Measurements from ENCODE around the gene BRPF3.

Gene BRPF3

GRCh38 chr6:36227379-36228228 is 31.1 kb downstream of the BRPF3 start:
- H3K27ac ChIP-seq (ENCODE audit: low read depth, low read length, poor library complexity, severe bottlenecking) = no peak overlapping the region
- TF ChIP-seq EZH2 (IDR thresholded peaks at IDR 0.05; ENCODE audit: borderline replicate concordance, low read length) (no peak), CTCF (IDR thresholded peaks at IDR 0.05; ENCODE audit: low read length) (no peak)
- no peak overlapping the region for H2AFZ ChIP-seq (ENCODE audit: low read length)

GRCh38 chr6:36229223-36229622 is 32.7 kb downstream of the BRPF3 start:
- Histone ChIP-seq H3F3A (ENCODE audit: insufficient read depth, low read length) (no peaks in the 10 kb centered on the region), H3K9me2 (ENCODE audit: low read depth, low read length) (no peaks in the 10 kb centered on the region), H3K4me2 (ENCODE audit: low read length) (no peak overlapping the region), H3K9me3 (ENCODE audit: low read length) (no peaks in the 10 kb centered on the region), H3K36me3 (ENCODE audit: insufficient read depth, low read length) (peaks cover 12% of the 10 kb centered on the region; the same call in 1 of the 2 replicates), H2AFZ (ENCODE audit: low read length) (no peak overlapping the region), H3K9ac (ENCODE audit: low read length) (no peak overlapping the region), H3K4me3 (ENCODE audit: low read depth, low read length, poor library complexity, severe bottlenecking) (no peak overlapping the region), H3K4me1 (ENCODE audit: insufficient read depth, low read length, severe bottlenecking) (no peaks in the 10 kb centered on the region), H3K79me2 (ENCODE audit: insufficient read depth, low read length) (no peaks in the 10 kb centered on the region), H3K27ac (ENCODE audit: low read depth, low read length, poor library complexity, severe bottlenecking) (no peak overlapping the region), H3K27me3 (ENCODE audit: insufficient read depth, low read length) (no peaks in the 10 kb centered on the region), H4K20me1 (ENCODE audit: insufficient read depth, low read length) (no peaks in the 10 kb centered on the region)
- TF ChIP-seq EZH2 (IDR thresholded peaks at IDR 0.05; ENCODE audit: borderline replicate concordance, low read length) = no peak
- no peak for TF ChIP-seq CTCF (IDR thresholded peaks at IDR 0.05; ENCODE audit: low read length)

More at GRCh38 chr6:36227379-36228228, 31.1 kb downstream of the BRPF3 start:
- Histone ChIP-seq H3K36me3 (ENCODE audit: insufficient read depth, low read length) (peaks cover 24% of the 10 kb centered on the region), H3K9me2 (ENCODE audit: low read depth, low read length) (no peaks in the 10 kb centered on the region), H3K4me1 (ENCODE audit: insufficient read depth, low read length, severe bottlenecking) (no peaks in the 10 kb centered on the region), H3F3A (ENCODE audit: insufficient read depth, low read length) (no peaks in the 10 kb centered on the region), H3K9me3 (ENCODE audit: low read length) (no peaks in the 10 kb centered on the region), H4K20me1 (ENCODE audit: insufficient read depth, low read length) (no peaks in the 10 kb centered on the region), H3K9ac (ENCODE audit: low read length) (no peak overlapping the region), H3K4me2 (ENCODE audit: low read length) (no peak overlapping the region), H3K4me3 (ENCODE audit: low read depth, low read length, poor library complexity, severe bottlenecking) (no peak overlapping the region), H3K79me2 (ENCODE audit: insufficient read depth, low read length) (no peaks in the 10 kb centered on the region), H3K27me3 (ENCODE audit: insufficient read depth, low read length) (no peaks in the 10 kb centered on the region)

- Histone ChIP-seq H3F3A (ENCODE audit: insufficient read depth, low read length) (no peaks in the 10 kb centered on the region), H3K27ac (ENCODE audit: low read depth, low read length, poor library complexity, severe bottlenecking) (no peak overlapping the region), H3K4me3 (ENCODE audit: low read depth, low read length, poor library complexity, severe bottlenecking) (no peak overlapping the region), H4K20me1 (ENCODE audit: insufficient read depth, low read length) (no peaks in the 10 kb centered on the region), H3K79me2 (ENCODE audit: insufficient read depth, low read length) (no peaks in the 10 kb centered on the region), H3K36me3 (ENCODE audit: insufficient read depth, low read length) (peaks cover 8% of the 10 kb centered on the region; the same call in 1 of the 2 replicates), H3K9me2 (ENCODE audit: low read depth, low read length) (no peaks in the 10 kb centered on the region), H3K4me2 (ENCODE audit: low read length) (no peak overlapping the region), H3K9ac (ENCODE audit: low read length) (no peak overlapping the region), H3K4me1 (ENCODE audit: insufficient read depth, low read length, severe bottlenecking) (no peaks in the 10 kb centered on the region), H2AFZ (ENCODE audit: low read length) (no peak overlapping the region), H3K27me3 (ENCODE audit: insufficient read depth, low read length) (no peaks in the 10 kb centered on the region), H3K9me3 (ENCODE audit: low read length) (no peaks in the 10 kb centered on the region)
- TF ChIP-seq CTCF (IDR thresholded peaks at IDR 0.05; ENCODE audit: low read length) = no peak
- no peak for TF ChIP-seq EZH2 (IDR thresholded peaks at IDR 0.05; ENCODE audit: borderline replicate concordance, low read length)
Observed at GRCh38 chr6:36230371-36230770, 33.8 kb downstream of the BRPF3 start.
